Measurements from ENCODE around the gene APBB2.

Gene APBB2

DNA sequence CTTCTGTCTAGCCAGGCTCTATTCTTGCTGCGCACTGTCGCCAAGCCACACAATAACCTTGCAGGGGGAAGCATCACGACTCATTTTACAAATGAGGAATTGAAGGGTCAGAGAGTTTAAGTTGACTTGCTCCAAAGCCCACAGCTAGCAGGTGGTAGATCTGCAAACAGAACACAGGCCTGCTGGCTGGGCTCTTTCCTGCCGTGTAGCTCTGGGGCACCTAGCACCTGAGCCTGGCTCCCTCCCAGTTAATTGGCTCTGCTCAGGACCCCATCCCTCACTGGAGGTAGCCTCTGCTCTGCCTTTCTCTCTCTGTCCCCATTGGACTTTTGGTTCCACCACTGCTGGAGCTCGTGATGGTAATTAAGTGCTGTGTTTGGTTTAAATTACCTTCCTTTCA lies 366.1 kb downstream of the APBB2 start:
- WGBS (ENCODE audit: extremely low coverage, insufficient coverage, insufficient read length) = no CpG with 5 or more reads among the region's 5 CpGs
- Histone ChIP-seq H2AFZ (ENCODE audit: insufficient read depth, low read length, poor library complexity) (no peak overlapping the region), H3K27me3 (ENCODE audit: insufficient read depth, low read length) (no peaks in the 10 kb centered on the region)

GRCh38 chr4:40846532-40846931 lies 367.8 kb downstream of the APBB2 start:
- WGBS (ENCODE audit: extremely low coverage, insufficient coverage, insufficient read length) = no CpG with 5 or more reads among the region's 5 CpGs
- peaks cover 0 to 8% of the 10 kb centered on the region in 2 experiments for H3K4me1 ChIP-seq (ENCODE audit: control insufficient read depth in 1 of 2, insufficient read depth in 2 of 2, low read length in 2 of 2)
- no peak overlapping the region for H3K4ac ChIP-seq (ENCODE audit: low read depth, low read length)
- no peak overlapping the region for H2BK5ac ChIP-seq (ENCODE audit: low read depth, low read length, poor library complexity)
- H3K27me3 ChIP-seq (ENCODE audit: insufficient read depth, low read length) = no peaks in the 10 kb centered on the region
- H2BK12ac ChIP-seq (ENCODE audit: low read length) = no peak overlapping the region
- no peak overlapping the region for H4K12ac ChIP-seq (ENCODE audit: low read depth, low read length)
- no peaks in the 10 kb centered on the region for H3K79me2 ChIP-seq (ENCODE audit: control insufficient read depth, insufficient read depth, low read length, poor library complexity)
- H2AFZ ChIP-seq (ENCODE audit: insufficient read depth, low read length, poor library complexity) = no peak overlapping the region
- no peak overlapping the region for H3K23ac ChIP-seq (ENCODE audit: low read length)
- no peak overlapping the region for H4K8ac ChIP-seq (ENCODE audit: low read depth, low read length)
- no peak overlapping the region for H3K9ac ChIP-seq (ENCODE audit: low read length)
- H3K18ac ChIP-seq (ENCODE audit: low read length) = no peak overlapping the region
- H3K14ac ChIP-seq (ENCODE audit: low read length) = no peak overlapping the region
- no peak overlapping the region for H3K4me3 ChIP-seq (ENCODE audit: low read depth, low read length)
- peaks cover 2 to 3% of the 10 kb centered on the region in 2 experiments for H3K36me3 ChIP-seq (ENCODE audit: control insufficient read depth in 1 of 2, insufficient read depth in 2 of 2, low read length in 2 of 2)
- no peak overlapping the region for H4K91ac ChIP-seq (ENCODE audit: low read depth, low read length)
- H2AK5ac ChIP-seq (ENCODE audit: low read length) = no peak overlapping the region
- no peak for DNase-seq
- no peak overlapping the region for H3K4me2 ChIP-seq (ENCODE audit: low read length)
- H2BK120ac ChIP-seq (ENCODE audit: insufficient read depth, low read length, poor library complexity) = no peak overlapping the region
- no peaks in the 10 kb centered on the region for H3K79me1 ChIP-seq (ENCODE audit: low read length)
- H3K27ac ChIP-seq (ENCODE audit: low read depth, low read length) = no peak overlapping the region
- H3K9me3 ChIP-seq (ENCODE audit: insufficient read depth, low read depth, low read length) = peaks cover 2% of the 10 kb centered on the region

More for the DNA sequence above, 366.1 kb downstream of the APBB2 start:
- Histone ChIP-seq H3K18ac (ENCODE audit: low read length) (no peak overlapping the region), H3K79me1 (ENCODE audit: low read length) (no peaks in the 10 kb centered on the region), H3K4me1 (ENCODE audit: control insufficient read depth in 1 of 2, insufficient read depth in 2 of 2, low read length in 2 of 2) (no peaks in the 10 kb centered on the region), H2BK12ac (ENCODE audit: low read length) (no peak overlapping the region), H4K12ac (ENCODE audit: low read depth, low read length) (no peak overlapping the region), H3K4me2 (ENCODE audit: low read length) (no peak overlapping the region), H3K27ac (ENCODE audit: low read depth, low read length) (no peak overlapping the region), H3K4me3 (ENCODE audit: low read depth, low read length) (no peak overlapping the region), H4K8ac (ENCODE audit: low read depth, low read length) (no peak overlapping the region), H3K4ac (ENCODE audit: low read depth, low read length) (no peak overlapping the region), H4K91ac (ENCODE audit: low read depth, low read length) (no peak overlapping the region), H2AK5ac (ENCODE audit: low read length) (no peak overlapping the region), H3K79me2 (ENCODE audit: control insufficient read depth, insufficient read depth, low read length, poor library complexity) (no peaks in the 10 kb centered on the region), H3K23ac (ENCODE audit: low read length) (no peak overlapping the region), H3K9ac (ENCODE audit: low read length) (no peak overlapping the region), H2BK5ac (ENCODE audit: low read depth, low read length, poor library complexity) (no peak overlapping the region), H3K36me3 (ENCODE audit: control insufficient read depth in 1 of 2, insufficient read depth in 2 of 2, low read length in 2 of 2) (peaks cover 3 to 4% of the 10 kb centered on the region in 2 experiments), H3K14ac (ENCODE audit: low read length) (no peak overlapping the region), H2BK120ac (ENCODE audit: insufficient read depth, low read length, poor library complexity) (no peak overlapping the region), H3K9me3 (ENCODE audit: insufficient read depth, low read depth, low read length) (peaks cover 2% of the 10 kb centered on the region)
- DNase-seq = no peak

DNA sequence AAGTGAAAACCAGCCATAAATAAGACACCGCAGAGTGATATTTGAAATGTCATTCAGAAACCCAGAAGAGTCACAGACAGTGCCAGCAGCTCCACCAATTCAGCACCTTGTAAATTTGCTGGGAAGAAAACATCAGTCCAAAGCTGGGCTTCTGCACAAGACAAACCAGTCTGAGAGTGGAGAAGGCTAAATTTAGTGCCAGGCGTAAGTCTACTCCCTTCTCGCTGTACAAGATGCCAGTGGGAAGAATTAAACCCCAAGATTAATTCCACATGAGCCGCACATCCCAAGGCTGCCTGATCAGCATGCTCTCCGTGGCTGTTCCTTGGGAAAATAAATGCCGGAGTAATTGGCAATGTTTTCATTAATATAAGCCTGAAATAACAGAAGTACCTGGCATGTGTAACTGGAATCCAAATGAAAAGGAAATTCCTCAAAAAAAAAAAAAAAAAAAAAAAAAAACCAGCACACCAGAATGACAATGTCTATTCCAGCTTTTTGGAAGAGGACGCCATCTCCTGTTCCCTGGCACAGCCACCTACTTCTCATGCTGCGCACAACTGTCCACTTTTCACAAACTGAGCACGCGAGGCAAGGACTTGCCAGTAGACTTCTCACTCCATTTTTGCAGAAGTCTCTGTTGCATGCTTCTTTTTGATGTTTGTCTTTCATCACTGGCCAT lies 369.0 kb downstream of the APBB2 start:
- no peak overlapping the region for H3K27ac ChIP-seq (ENCODE audit: low read depth, low read length)
- H3K9me3 ChIP-seq (ENCODE audit: insufficient read depth, low read depth, low read length) = peaks cover 2% of the 10 kb centered on the region
- H3K4ac ChIP-seq (ENCODE audit: low read depth, low read length) = no peak overlapping the region
- WGBS (ENCODE audit: extremely low coverage, insufficient coverage, insufficient read length) = no CpG with 5 or more reads among the region's 10 CpGs
- no peak for DNase-seq
- no peaks in the 10 kb centered on the region for H3K79me2 ChIP-seq (ENCODE audit: control insufficient read depth, insufficient read depth, low read length, poor library complexity)
- no peaks in the 10 kb centered on the region for H3K27me3 ChIP-seq (ENCODE audit: insufficient read depth, low read length)
- no peak overlapping the region for H3K18ac ChIP-seq (ENCODE audit: low read length)
- H2BK12ac ChIP-seq (ENCODE audit: low read length) = no peak overlapping the region
- no peak overlapping the region for H2AFZ ChIP-seq (ENCODE audit: insufficient read depth, low read length, poor library complexity)
- no peak overlapping the region for H3K9ac ChIP-seq (ENCODE audit: low read length)
- H4K91ac ChIP-seq (ENCODE audit: low read depth, low read length) = no peak overlapping the region
- no peak overlapping the region for H2BK5ac ChIP-seq (ENCODE audit: low read depth, low read length, poor library complexity)
- H3K23ac ChIP-seq (ENCODE audit: low read length) = no peak overlapping the region
- H3K4me3 ChIP-seq (ENCODE audit: low read depth, low read length) = no peak overlapping the region
- H2AK5ac ChIP-seq (ENCODE audit: low read length) = no peak overlapping the region
- H4K8ac ChIP-seq (ENCODE audit: low read depth, low read length) = no peak overlapping the region
- peaks cover 0 to 12% of the 10 kb centered on the region in 2 experiments for H3K4me1 ChIP-seq (ENCODE audit: control insufficient read depth in 1 of 2, insufficient read depth in 2 of 2, low read length in 2 of 2)
- H3K14ac ChIP-seq (ENCODE audit: low read length) = no peak overlapping the region
- H3K79me1 ChIP-seq (ENCODE audit: low read length) = no peaks in the 10 kb centered on the region
- H3K36me3 ChIP-seq (ENCODE audit: control insufficient read depth in 1 of 2, insufficient read depth in 2 of 2, low read length in 2 of 2) = peaks cover 2 to 3% of the 10 kb centered on the region in 2 experiments
- H4K12ac ChIP-seq (ENCODE audit: low read depth, low read length) = no peak overlapping the region
- H3K4me2 ChIP-seq (ENCODE audit: low read length) = no peak overlapping the region
- H2BK120ac ChIP-seq (ENCODE audit: insufficient read depth, low read length, poor library complexity) = no peak overlapping the region

DNA sequence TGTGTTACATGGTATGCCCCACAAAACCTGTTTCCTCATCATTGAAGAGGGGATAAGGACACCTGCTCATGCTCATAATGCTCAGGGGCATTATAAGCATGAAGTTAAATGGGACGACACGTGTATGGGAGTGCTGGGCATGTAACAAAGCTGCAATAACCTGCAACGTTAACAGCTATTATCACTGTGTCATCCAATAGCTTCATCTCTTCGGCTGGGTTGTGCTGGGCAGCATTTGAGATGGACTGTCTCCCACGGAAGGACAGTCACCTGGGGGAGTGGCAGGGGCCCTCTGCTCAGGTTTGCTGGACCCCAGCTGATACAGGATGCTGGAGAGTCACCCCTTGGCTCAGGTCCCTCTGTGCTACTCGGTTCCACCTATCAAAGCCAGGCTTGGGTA lies 370.1 kb downstream of the APBB2 start:
- Histone ChIP-seq H2AFZ (ENCODE audit: insufficient read depth, low read length, poor library complexity) (no peak overlapping the region), H3K4me2 (ENCODE audit: low read length) (no peak overlapping the region), H3K14ac (ENCODE audit: low read length) (no peak overlapping the region), H4K12ac (ENCODE audit: low read depth, low read length) (no peak overlapping the region), H3K27me3 (ENCODE audit: insufficient read depth, low read length) (no peaks in the 10 kb centered on the region), H3K36me3 (ENCODE audit: control insufficient read depth in 1 of 2, insufficient read depth in 2 of 2, low read length in 2 of 2) (peaks cover 2 to 3% of the 10 kb centered on the region in 2 experiments), H3K4ac (ENCODE audit: low read depth, low read length) (no peak overlapping the region), H3K18ac (ENCODE audit: low read length) (no peak overlapping the region), H3K9me3 (ENCODE audit: insufficient read depth, low read depth, low read length) (peaks cover 2% of the 10 kb centered on the region), H3K9ac (ENCODE audit: low read length) (no peak overlapping the region), H2BK5ac (ENCODE audit: low read depth, low read length, poor library complexity) (no peak overlapping the region), H3K4me1 (ENCODE audit: control insufficient read depth in 1 of 2, insufficient read depth in 2 of 2, low read length in 2 of 2) (peaks cover 0 to 12% of the 10 kb centered on the region in 2 experiments), H2BK120ac (ENCODE audit: insufficient read depth, low read length, poor library complexity) (no peak overlapping the region), H4K8ac (ENCODE audit: low read depth, low read length) (no peak overlapping the region), H3K27ac (ENCODE audit: low read depth, low read length) (no peak overlapping the region), H3K4me3 (ENCODE audit: low read depth, low read length) (no peak overlapping the region), H2BK12ac (ENCODE audit: low read length) (no peak overlapping the region), H4K91ac (ENCODE audit: low read depth, low read length) (no peak overlapping the region), H3K23ac (ENCODE audit: low read length) (no peak overlapping the region), H2AK5ac (ENCODE audit: low read length) (no peak overlapping the region), H3K79me1 (ENCODE audit: low read length) (no peaks in the 10 kb centered on the region), H3K79me2 (ENCODE audit: control insufficient read depth, insufficient read depth, low read length, poor library complexity) (no peaks in the 10 kb centered on the region)
- no peak for DNase-seq
- no CpG with 5 or more reads among the region's 6 CpGs for WGBS (ENCODE audit: extremely low coverage, insufficient coverage, insufficient read length)
